HG03103 (cell line): ENCODE results near the gene ADPRH.
A peak's percentile ranks its signal among the peaks of the same experiment; 100 is the strongest.

Experiments
- ATAC-seq: cut with Tn5 transposase; IDR thresholded peaks from one replicate; pipeline ENCODE4 v1.9.1; 2021; ENCODE audit warnings: low read depth; ENCODE audit not compliant: unreplicated experiment

Gene ADPRH

GRCh38 chr3:119625451-119626153 lies 46.3 kb downstream of the ADPRH start:
- ATAC-seq: no peak

- ATAC-seq: no peak
Measured at GRCh38 chr3:119626196-119626595, 46.9 kb downstream of the ADPRH start.

- peak; percentile 34 for ATAC-seq
Measured at GRCh38 chr3:119627461-119627860, 48.2 kb downstream of the ADPRH start.

- peak; percentile 39 for ATAC-seq
Measured at GRCh38 chr3:119628390-119628789, 49.1 kb downstream of the ADPRH start.

- ATAC-seq: no peak
Measured at GRCh38 chr3:119628816-119629445, 49.6 kb downstream of the ADPRH start.

GRCh38 chr3:119630128-119630879 lies 51.0 kb downstream of the ADPRH start:
- ATAC-seq: no peak

- no peak for ATAC-seq
Measured at GRCh38 chr3:119630880-119631329, 51.6 kb downstream of the ADPRH start.

GRCh38 chr3:119631516-119631915 lies 52.2 kb downstream of the ADPRH start:
- no peak for ATAC-seq

- ATAC-seq: no peak
Measured at GRCh38 chr3:119632216-119632615, 52.9 kb downstream of the ADPRH start.

GRCh38 chr3:119632829-119633228 lies 53.5 kb downstream of the ADPRH start:
- no peak for ATAC-seq

GRCh38 chr3:119635719-119636118 lies 56.4 kb downstream of the ADPRH start:
- ATAC-seq: no peak

- no peak for ATAC-seq
Measured at GRCh38 chr3:119636249-119636648, 57.0 kb downstream of the ADPRH start.

- no peak for ATAC-seq
Measured at GRCh38 chr3:119636891-119637611, 57.8 kb downstream of the ADPRH start.

GRCh38 chr3:119637679-119638477 lies 58.6 kb downstream of the ADPRH start:
- peak; percentile 24 for ATAC-seq
